IMR-90 (cell line): ENCODE data around the gene ABI3BP. TPM values are rescaled to one million over a fixed set of nuclear protein-coding genes. Genes with fewer than 3 reads are reported as not detected.

Experiments used
- ATAC-seq: fragments of 200-7000 bp; cut with Tn5 transposase; 2 replicates; pipeline ENCODE4 v1.9.1; 2020; ENCODE audit warnings: low read depth, mild to moderate bottlenecking, moderate library complexity
- Bru-seq: library from RNA; stranded (reverse); fragments of 400-500 nt; gene quantifications from one replicate; lab custom pipeline; 2021; lab: Mats Ljungman, UMichigan
- BruChase-seq, 2 experiments: library from RNA; stranded (reverse); fragments of 400-500 nt; gene quantifications; one replicate each; lab custom pipeline; 2021; lab: Mats Ljungman, UMichigan
- BruUV-seq: library from RNA; stranded (reverse); fragments of 400-500 nt; replicated peaks from 2 replicates; lab custom pipeline; 2021; lab: Mats Ljungman, UMichigan
- CTCF ChIA-PET: fragments of 300-600 bp; formaldehyde crosslinking; extraction: SDS; loops from one replicate; lab custom pipeline; 2021; ENCODE audit warnings: antibody characterized with exemption; lab: Yijun Ruan, JAX
- POLR2A ChIA-PET: fragments of 300-600 bp; sonication (Branson Sonifier 250); formaldehyde crosslinking; loops from one replicate; lab custom pipeline; 2022; ENCODE audit warnings: antibody characterized with exemption; ENCODE audit not compliant: unreplicated experiment; lab: Charles Lee
- DNase-seq: peaks from one replicate; pipeline ENCODE4 v3.0.0; 2013
- H2AFZ ChIP-seq: replicated peaks from 2 replicates; pipeline ENCODE3; 2013; ENCODE audit warnings: low read length, mild to moderate bottlenecking; ENCODE audit not compliant: poor library complexity
- H2AK5ac ChIP-seq: 2 replicates; pipeline ENCODE4 v1.6.1; 2013; ENCODE audit warnings: low read depth, low read length, inconsistent platforms
- H2AK9ac ChIP-seq: replicated peaks from 2 replicates; pipeline ENCODE3; 2013; ENCODE audit warnings: mild to moderate bottlenecking, low read depth, low read length, moderate library complexity; ENCODE audit not compliant: poor library complexity
- H2BK120ac ChIP-seq: 2 replicates; pipeline ENCODE4 v1.6.1; 2013; ENCODE audit warnings: low read depth, low read length, inconsistent platforms
- H2BK15ac ChIP-seq: 3 replicates; pipeline ENCODE4 v1.6.1; 2013; ENCODE audit warnings: low read depth, low read length, inconsistent platforms
- H2BK20ac ChIP-seq: 2 replicates; pipeline ENCODE4 v1.6.1; 2013; ENCODE audit warnings: low read depth, mild to moderate bottlenecking, inconsistent platforms, low read length, moderate library complexity
- H2BK5ac ChIP-seq: 2 replicates; pipeline ENCODE4 v1.6.1; 2013; ENCODE audit warnings: mild to moderate bottlenecking, low read depth, low read length, inconsistent platforms; ENCODE audit not compliant: poor library complexity, severe bottlenecking
- H3K14ac ChIP-seq: replicated peaks from 2 replicates; pipeline ENCODE4 v1.6.1; 2013; ENCODE audit warnings: low read depth, low read length, inconsistent platforms
- H3K18ac ChIP-seq: 2 replicates; pipeline ENCODE4 v1.6.1; 2013; ENCODE audit warnings: low read depth, low read length, control low read depth
- H3K23ac ChIP-seq: 2 replicates; pipeline ENCODE4 v1.6.1; 2013; ENCODE audit warnings: low read depth, low read length, inconsistent platforms
- H3K27ac ChIP-seq: 2 replicates; pipeline ENCODE4 v1.5.1; 2013; ENCODE audit warnings: mild to moderate bottlenecking, control low read depth, low read length; ENCODE audit not compliant: insufficient read depth
- H3K27me3 ChIP-seq: 2 replicates; pipeline ENCODE4 v1.6.1; 2013; ENCODE audit warnings: low read length; ENCODE audit not compliant: control insufficient read depth, insufficient read depth
- H3K36me3 ChIP-seq: 2 replicates; pipeline ENCODE4 v1.6.1; 2013; ENCODE audit warnings: low read length, mixed read lengths; ENCODE audit not compliant: control insufficient read depth, insufficient read depth
- H3K4ac ChIP-seq: 2 replicates; pipeline ENCODE4 v1.6.1; 2013; ENCODE audit warnings: low read depth, low read length, inconsistent platforms
- H3K4me1 ChIP-seq: 2 replicates; pipeline ENCODE4 v1.6.1; 2013; ENCODE audit warnings: low read length, mixed read lengths; ENCODE audit not compliant: control insufficient read depth, insufficient read depth
- H3K4me2 ChIP-seq: 2 replicates; pipeline ENCODE4 v1.6.1; 2013; ENCODE audit warnings: low read depth, mild to moderate bottlenecking, control low read depth, low read length, moderate library complexity
- H3K4me3 ChIP-seq: 2 replicates; pipeline ENCODE4 v1.5.1; 2013; ENCODE audit warnings: low read depth, mild to moderate bottlenecking, control low read depth, low read length, moderate library complexity; ENCODE audit not compliant: insufficient read depth
- H3K56ac ChIP-seq: 2 replicates; pipeline ENCODE4 v1.6.1; 2013; ENCODE audit warnings: low read length, inconsistent platforms; ENCODE audit not compliant: insufficient read depth; ENCODE audit errors: extremely low read depth
- H3K79me1 ChIP-seq, 2 experiments: 2 replicates each; pipeline ENCODE4 v1.6.1; 2013; ENCODE audit warnings: low read length in 2 of 2, inconsistent platforms in 1 of 2, low read depth in 1 of 2
- H3K9ac ChIP-seq: 2 replicates; pipeline ENCODE4 v1.6.1; 2013; ENCODE audit warnings: low read depth, low read length, control low read depth
- H3K9me1 ChIP-seq: 2 replicates; pipeline ENCODE4 v1.6.1; 2013; ENCODE audit warnings: low read length, inconsistent platforms; ENCODE audit not compliant: insufficient read depth
- H3K9me3 ChIP-seq: 2 replicates; pipeline ENCODE4 v1.6.1; 2013; ENCODE audit warnings: low read length; ENCODE audit not compliant: control insufficient read depth, insufficient read depth
- H4K20me1 ChIP-seq: 2 replicates; pipeline ENCODE4 v1.6.1; 2013; ENCODE audit warnings: low read length, inconsistent platforms; ENCODE audit not compliant: insufficient read depth
- H4K5ac ChIP-seq: 2 replicates; pipeline ENCODE4 v1.6.1; 2013; ENCODE audit warnings: mild to moderate bottlenecking, low read depth, low read length, control low read depth
- H4K8ac ChIP-seq, 2 experiments: 2 replicates each; pipeline ENCODE4 v1.6.1; 2013; ENCODE audit warnings: low read depth in 2 of 2, low read length in 2 of 2, control low read depth in 1 of 2, inconsistent platforms in 1 of 2
- H4K91ac ChIP-seq: 2 replicates; pipeline ENCODE4 v1.6.1; 2013; ENCODE audit warnings: low read depth, low read length, inconsistent platforms; ENCODE audit not compliant: insufficient read depth
- CEBPB ChIP-seq: IDR thresholded peaks from 2 replicates; pipeline ENCODE4 v1.6.1; 2012; ENCODE audit warnings: low read depth, low read length, improper control_type of control experiment
- FOS ChIP-seq: fragments of 150-350 bp; IDR thresholded peaks from 2 replicates; pipeline ENCODE4 v1.6.1; 2016; ENCODE audit warnings: low read depth, low read length
- MAFK ChIP-seq: IDR thresholded peaks from 2 replicates; pipeline ENCODE4 v1.6.1; 2012; ENCODE audit warnings: low read depth, low read length, improper control_type of control experiment
- RAD21 ChIP-seq: IDR thresholded peaks from 2 replicates; pipeline ENCODE4 v1.6.1; 2012; ENCODE audit warnings: low read length, improper control_type of control experiment
- WGBS, 2 experiments: methylation state at CpG; one replicate each; pipeline versions ENCODE4 v1.1.5 to v1.1.7; 2013; ENCODE audit warnings: missing lambda C conversion rate in 2 of 2; ENCODE audit not compliant: insufficient read length in 1 of 2; ENCODE audit errors: extremely low coverage in 2 of 2; 5-methylcytosine and 5-hydroxymethylcytosine counted together
- dilution Hi-C: fragments of 300-500 bp; cut with HindIII; formaldehyde crosslinking; loops from one replicate; pipeline ENCODE4 v1.14.3; 2018; ENCODE audit warnings: low sequenced_read_pairs; ENCODE audit not compliant: unreplicated experiment
- in situ Hi-C: fragments of 300-500 bp; cut with MboI; formaldehyde crosslinking; loops from 3 replicates; pipeline ENCODE4 v1.14.3; 2019; ENCODE audit warnings: low sequenced_read_pairs, inconsistent platforms, mixed read lengths
- intact Hi-C: fragments of 100-400 bp; cut with micrococcal nuclease; formaldehyde crosslinking; loops from 2 replicates; pipeline ENCODE4 v1.10.0; 2022
- long read RNA-seq: library from polyadenylated mRNA; unstranded; transcript quantifications from one replicate; pipeline ENCODE4 v2.0.0, GENCODE V29; 2021; ENCODE audit not compliant: unreplicated experiment
- polyA plus RNA-seq, 3 experiments: library from polyadenylated mRNA; depleted of rRNA; stranded (reverse); fragments of >200 nt; gene quantifications; 2 replicates each; pipeline ENCODE4 v1.2.3, GENCODE V29; 2012; ENCODE audit warnings: low replicate concordance in 1 of 3
- total RNA-seq: library from RNA; depleted of rRNA; stranded (reverse); fragments of >200 nt; gene quantifications from 2 replicates; pipeline ENCODE4 v1.2.3, GENCODE V29; 2012; rRNA removed

The ABI3BP gene
- 3.0 and 4.2 TPM in 2 replicates for total RNA-seq
- polyA plus RNA-seq (2012; rRNA removed), result 23.6 and 26.7 TPM in 2 replicates
- 6.6 and 9.1 TPM in 2 replicates for polyA plus RNA-seq (2012; cell fraction: cytosol; rRNA removed)
- 12.3 and 46.3 TPM in 2 replicates for polyA plus RNA-seq (2012; cell fraction: nucleus; rRNA removed; ENCODE audit: low replicate concordance)
- percentile 25 among the genes with signal in this experiment for Bru-seq, nascent RNA
- percentile 24 among the genes with signal in this experiment for BruChase-seq, experiment 1, labeled RNA remaining after a 6-hour chase
- BruChase-seq, experiment 2, labeled RNA remaining after a 2-hour chase, result percentile 27 among the genes with signal in this experiment
- long read RNA-seq, partial matches to known transcripts, result 1 of 1 reads
- long read RNA-seq, other reads (novel, unspliced or antisense), result 0 of 1 reads

GRCh38 chr3:100993309-100993708 is at the start of gene ABI3BP:
Gene ABI3BP (minus strand): TSS chr3:100993421. CDS start chr3:100993384, 37 bp downstream.
- POLR2A ChIA-PET, result interaction anchor here (1.4 kb wide), 1 partner anchor 15 kb away, joined by 4 read pairs; no protein-coding TSS in a partner anchor
- Histone ChIP-seq H2AK9ac (peak within 1 kb of the TSS; percentile 76), H3K9me3 (no peaks in the 10 kb centered on the region), H3K4me3 (peak within 1 kb of the TSS; percentile 55), H2BK15ac (no peak within 1 kb of the TSS), H2BK20ac (peak within 1 kb of the TSS; percentile 15; the same call in 1 of the 2 replicates), H4K5ac (no peak within 1 kb of the TSS), H4K8ac (peak within 1 kb of the TSS in 1 of 2 experiments; percentile 9; a peak in 2 of 4 replicates), H3K4me1 (peaks cover 2% of the 10 kb centered on the region; the same call in 1 of the 2 replicates), H2BK5ac (no peak within 1 kb of the TSS), H4K91ac (no peak within 1 kb of the TSS), H3K27me3 (peaks cover 2% of the 10 kb centered on the region), H2AK5ac (0 out of 2 replicates have a peak within 1 kb of the TSS, but pooled peaks have one; percentile 33), H3K18ac (peak within 1 kb of the TSS; percentile 72; the same call in 1 of the 2 replicates), H3K4me2 (peak within 1 kb of the TSS; percentile 99), H3K36me3 (no peaks in the 10 kb centered on the region), H3K27ac (peak within 1 kb of the TSS; percentile 10; the same call in 1 of the 2 replicates), H2AFZ (peak within 1 kb of the TSS; percentile 90), H3K79me1 (no peaks in the 10 kb centered on the region), H2BK120ac (peak within 1 kb of the TSS; percentile 4; the same call in 1 of the 2 replicates), H3K14ac (peak within 1 kb of the TSS; percentile 69), H3K23ac (peak within 1 kb of the TSS; percentile 86), H4K20me1 (no peaks in the 10 kb centered on the region), H3K9ac (peak within 1 kb of the TSS; percentile 48), H3K9me1 (no peaks in the 10 kb centered on the region), H3K56ac (no peak within 1 kb of the TSS), H3K4ac (0 out of 2 replicates have a peak within 1 kb of the TSS, but pooled peaks have one; percentile 19)
- peak; percentile 17; the same call in 1 of the 2 replicates for TF ChIP-seq FOS
- TF ChIP-seq RAD21, result no peak; the same call in 1 of the 2 replicates
- 0 out of 2 replicates have a peak, but pooled peaks have one; percentile 8 for TF ChIP-seq MAFK
- TF ChIP-seq CEBPB, result no peak
- dilution Hi-C loops (no loop called here), intact Hi-C loops (loop anchor here (5.0 kb wide), 1 partner anchor 91 kb away; no protein-coding TSS in a partner anchor), in situ Hi-C loops (no loop called here)
- ATAC-seq (peak; percentile 99), DNase-seq (peak; percentile 89)
- WGBS, 2 experiments, result no CpG with 5 or more reads among the region's 5 CpGs
- no TSS peak for BruUV-seq
- CTCF ChIA-PET, result interaction anchor here (0.6 to 0.9 kb wide), 2 partner anchors 89 to 138 kb away, joined by 3 read pairs; no protein-coding TSS in a partner anchor
